ENCODE results near the gene CRHR2.
"Not testable (repeated sequence)": the region's sequence is repeated elsewhere in the genome, so short reads cannot be mapped to it uniquely, and the experiment has no call there.

CRHR2 gene

GRCh38 chr7:30652132-30652531, 30.1 kb downstream of the CRHR2 start:
- DNase-seq = no peak

- DNase-seq = no peak
Measured at GRCh38 chr7:30650421-30650808, 31.8 kb downstream of the CRHR2 start.

DNA sequence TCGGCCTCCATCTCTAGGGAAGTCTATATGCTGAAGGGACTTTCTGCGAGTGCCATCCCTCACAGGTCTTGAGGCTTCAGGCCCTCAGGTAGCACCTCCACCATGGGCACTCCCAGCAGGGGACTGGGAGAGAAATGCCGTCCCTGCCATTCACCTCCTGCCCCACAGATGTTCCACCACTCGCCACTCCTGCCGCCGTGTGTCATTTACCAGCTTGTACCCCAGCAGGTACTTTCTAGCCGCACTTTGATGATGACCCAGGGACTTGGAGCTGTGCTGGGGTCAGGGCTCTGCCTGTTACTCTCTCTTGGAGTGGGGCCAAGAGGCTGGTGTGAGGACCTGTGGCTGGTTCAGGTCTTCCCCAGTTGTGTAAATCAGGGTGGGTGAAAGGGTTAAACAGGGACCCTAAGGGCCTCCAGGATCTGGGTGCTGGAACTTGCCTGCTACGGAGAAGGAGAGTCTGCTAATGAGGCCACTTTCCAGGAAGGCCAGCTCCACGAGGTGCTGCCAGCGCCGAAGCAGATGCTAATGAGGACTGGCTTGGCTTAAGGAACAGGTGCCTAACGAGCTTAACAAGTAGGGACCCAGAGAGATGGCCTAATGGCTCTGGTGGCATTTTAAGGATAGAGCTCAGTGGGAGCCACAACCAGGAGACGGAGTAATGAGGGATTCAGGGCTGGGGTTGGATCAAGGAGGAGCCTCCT, 32.4 kb downstream of the CRHR2 start:
- no peak for DNase-seq

DNA sequence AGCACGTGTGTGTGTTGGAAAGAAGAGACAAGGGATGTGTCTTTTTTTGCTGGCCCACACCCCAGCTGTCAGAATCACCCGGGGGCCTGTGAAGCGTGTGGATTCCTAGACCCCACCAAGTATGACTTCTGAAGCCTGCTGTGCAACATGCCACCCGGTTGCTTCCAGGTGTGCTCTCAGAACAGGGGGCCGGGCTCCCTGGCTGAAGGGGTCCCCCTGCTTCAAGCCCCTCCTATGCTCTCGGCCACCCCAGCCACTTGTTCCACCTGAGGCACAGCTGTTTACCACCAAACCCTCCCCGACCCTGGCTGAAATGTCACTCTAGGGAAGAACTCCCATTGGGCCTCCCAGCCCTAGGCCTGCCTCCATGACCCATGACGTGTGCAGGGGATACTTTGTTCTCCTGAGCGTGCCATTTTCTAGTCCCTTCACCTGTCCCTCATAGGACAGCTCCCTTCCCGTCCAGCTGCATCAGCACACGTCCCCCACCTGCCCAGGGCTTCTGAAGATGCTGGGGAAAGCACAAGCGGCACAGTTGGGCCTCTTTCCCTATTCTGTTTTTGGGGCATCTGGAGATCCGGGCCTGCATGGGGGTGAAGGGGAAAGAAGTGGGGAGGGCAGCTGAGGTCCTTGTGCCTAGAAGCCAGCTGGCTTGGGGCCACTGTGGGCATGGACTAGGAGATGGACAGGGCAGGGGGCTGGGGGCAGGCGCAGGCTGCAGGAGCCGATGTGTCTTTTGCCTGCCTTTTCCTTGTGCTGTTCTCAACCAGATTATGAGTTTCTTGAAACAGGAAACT, 33.3 kb downstream of the CRHR2 start:
- DNase-seq = no peak

GRCh38 chr7:30647589-30648364, 34.5 kb downstream of the CRHR2 start:
- DNase-seq = no peak

DNA sequence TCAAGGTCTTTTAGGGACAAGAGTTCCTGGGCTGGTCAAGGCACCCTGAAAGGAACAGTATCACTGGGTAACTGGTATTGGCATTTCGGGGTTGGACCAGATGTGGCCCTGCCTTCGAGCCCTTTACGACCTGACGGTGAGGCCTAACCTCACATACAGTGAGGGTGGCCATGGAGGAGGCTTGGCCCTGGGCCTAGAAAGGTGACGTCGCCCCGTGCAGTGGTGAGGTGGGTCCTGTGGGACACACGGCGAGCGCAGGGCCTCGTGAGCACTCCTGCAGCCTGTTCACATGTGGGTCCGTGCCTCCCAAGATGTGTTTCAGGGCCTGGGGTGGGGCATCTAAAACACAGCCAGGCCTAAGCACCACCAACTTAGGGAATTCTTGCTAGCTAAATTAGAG, 36.1 kb downstream of the CRHR2 start:
- DNase-seq = no peak

GRCh38 chr7:30645661-30646060, 36.6 kb downstream of the CRHR2 start:
- no peak for DNase-seq

GRCh38 chr7:30644286-30644955, 37.8 kb downstream of the CRHR2 start:
- no peak for DNase-seq

DNA sequence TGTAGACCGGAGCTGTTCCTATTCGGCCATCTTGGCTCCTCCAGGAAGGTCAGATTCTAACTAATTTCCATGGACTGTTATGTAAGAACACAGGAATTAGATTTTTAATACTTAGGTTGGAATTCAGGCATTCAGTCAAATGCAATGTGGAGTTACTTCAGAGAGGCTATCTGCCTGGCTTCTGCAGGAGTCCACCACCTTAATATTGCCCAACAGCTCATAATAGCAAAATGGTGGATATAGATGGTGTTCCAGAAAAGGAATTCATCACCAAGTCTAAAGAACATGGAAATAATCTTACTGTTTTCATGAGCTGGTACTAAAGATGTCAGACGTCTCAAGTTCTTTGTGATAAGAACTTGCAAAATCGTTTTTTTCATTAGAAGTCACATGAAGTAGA, 39.5 kb downstream of the CRHR2 start:
- DNase-seq = no peak

GRCh38 chr7:30642322-30642721, 39.9 kb downstream of the CRHR2 start:
- not testable (repeated sequence) for DNase-seq

DNA sequence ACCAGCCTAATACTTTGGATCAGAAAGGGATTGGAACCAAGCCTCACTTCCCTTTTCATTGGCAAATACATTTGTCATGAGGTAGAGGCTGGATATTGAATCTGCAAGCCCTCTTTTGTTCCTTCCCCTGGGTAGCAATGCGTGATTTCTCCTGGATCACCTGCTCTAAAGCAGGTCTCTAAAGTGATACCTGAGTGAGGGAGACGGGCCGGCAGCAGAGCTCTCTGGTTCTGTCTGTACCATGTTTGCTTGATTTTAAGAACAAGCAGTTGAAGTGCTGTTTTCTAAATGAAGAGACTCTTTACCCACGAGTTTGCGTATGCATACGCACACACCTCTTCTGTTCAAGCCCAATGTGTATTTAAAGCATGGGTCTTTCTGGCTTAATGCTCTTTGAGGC, 46.5 kb downstream of the CRHR2 start:
- peak; percentile 8 for DNase-seq

DNA sequence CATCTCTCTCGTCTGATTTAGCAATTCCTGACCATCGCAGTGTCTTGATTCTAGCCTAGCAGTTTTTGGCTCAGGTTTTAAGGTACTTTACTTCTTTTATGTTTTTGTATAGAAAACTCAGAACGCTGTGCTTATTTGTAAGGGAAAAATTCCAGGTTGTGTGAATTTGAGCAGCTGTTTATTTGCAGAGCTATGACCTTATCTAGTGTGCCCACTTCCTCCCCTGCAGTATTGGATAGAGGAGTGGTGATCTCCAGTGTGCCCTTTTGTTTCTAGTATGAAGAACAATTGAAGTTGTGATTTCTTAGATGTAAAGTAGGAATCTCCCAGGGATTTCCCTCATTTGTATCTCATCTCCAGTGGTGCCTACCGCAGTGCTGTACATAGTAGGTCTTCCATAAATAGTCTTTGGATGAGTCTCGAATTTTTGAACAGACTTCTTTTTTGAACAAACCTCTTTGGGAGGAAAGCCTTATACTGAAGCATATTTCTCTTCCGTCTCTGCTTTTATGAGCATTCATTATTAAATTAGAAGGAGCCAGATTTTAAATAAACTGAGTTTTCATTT, 47.5 kb downstream of the CRHR2 start:
- DNase-seq = no peak

DNA sequence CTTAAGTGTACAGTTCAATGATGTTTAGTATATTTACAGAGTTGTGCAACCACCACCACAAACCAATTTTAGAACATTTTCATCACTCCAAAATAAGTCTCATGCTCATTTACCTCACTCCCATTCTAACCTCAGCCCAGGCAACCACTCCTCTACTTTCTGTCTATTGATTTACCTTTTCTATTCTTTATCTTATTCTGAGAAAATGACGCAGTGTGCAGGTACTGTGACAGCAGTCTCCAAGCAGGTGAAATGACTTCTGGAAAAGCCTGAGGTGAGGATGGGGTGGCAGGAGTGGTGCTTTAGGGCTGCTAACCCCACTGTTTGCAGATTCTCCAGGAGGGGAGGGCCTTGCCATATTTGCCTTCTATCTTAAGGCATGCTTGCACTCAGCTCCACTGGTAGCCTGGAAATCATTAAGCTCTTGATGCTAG, 48.0 kb downstream of the CRHR2 start:
- peak; percentile 26 for DNase-seq

- DNase-seq = no peak
Measured at GRCh38 chr7:30633223-30633622, 49.0 kb downstream of the CRHR2 start.

- no peak for DNase-seq
Measured at GRCh38 chr7:30630986-30631385, 51.3 kb downstream of the CRHR2 start.

- DNase-seq = no peak
Measured at GRCh38 chr7:30627026-30627425, 55.2 kb downstream of the CRHR2 start.

GRCh38 chr7:30625283-30625682, 57.0 kb downstream of the CRHR2 start:
- DNase-seq = no peak

DNA sequence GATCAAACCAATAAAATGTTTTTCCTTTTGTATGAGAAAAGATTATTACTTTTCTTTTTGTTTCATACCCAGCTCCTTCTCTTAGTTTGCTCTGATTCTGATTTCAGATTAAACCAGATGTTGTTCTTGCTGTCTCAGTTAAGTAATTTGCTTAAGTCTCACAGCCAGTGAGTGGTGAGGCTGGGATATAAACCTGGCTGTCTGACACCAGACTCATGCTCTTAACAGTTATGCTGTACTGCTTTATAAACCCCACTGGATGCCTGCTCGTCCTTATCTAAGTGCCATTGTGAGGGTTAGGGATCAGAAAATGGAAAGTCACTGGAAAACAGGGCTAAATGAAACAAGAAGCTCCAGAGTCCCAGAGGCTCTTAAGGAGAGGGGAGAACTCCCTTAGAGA, 63.3 kb downstream of the CRHR2 start:
- no peak for DNase-seq

- DNase-seq = no peak
Measured at GRCh38 chr7:30618080-30618676, 64.1 kb downstream of the CRHR2 start.

DNA sequence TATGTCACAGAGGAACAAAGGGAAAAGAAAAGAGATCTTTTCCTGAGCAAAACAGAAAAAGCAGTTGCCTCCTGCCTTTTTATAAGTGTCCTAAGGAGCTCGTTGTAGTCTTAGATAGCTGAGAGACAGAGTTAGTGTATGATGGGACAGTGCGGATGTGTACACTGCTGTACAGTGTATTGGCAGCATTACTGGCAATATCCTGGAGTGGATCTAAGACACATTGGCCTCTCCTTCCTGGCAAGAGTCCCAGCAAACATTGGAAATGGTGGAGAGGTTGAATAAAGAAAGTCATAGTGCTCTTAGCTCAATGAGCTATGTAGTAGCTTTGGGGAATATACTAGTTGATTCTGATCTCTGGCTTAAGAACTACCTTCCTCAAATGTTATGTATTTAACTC, 64.9 kb downstream of the CRHR2 start:
- no peak for DNase-seq

DNA sequence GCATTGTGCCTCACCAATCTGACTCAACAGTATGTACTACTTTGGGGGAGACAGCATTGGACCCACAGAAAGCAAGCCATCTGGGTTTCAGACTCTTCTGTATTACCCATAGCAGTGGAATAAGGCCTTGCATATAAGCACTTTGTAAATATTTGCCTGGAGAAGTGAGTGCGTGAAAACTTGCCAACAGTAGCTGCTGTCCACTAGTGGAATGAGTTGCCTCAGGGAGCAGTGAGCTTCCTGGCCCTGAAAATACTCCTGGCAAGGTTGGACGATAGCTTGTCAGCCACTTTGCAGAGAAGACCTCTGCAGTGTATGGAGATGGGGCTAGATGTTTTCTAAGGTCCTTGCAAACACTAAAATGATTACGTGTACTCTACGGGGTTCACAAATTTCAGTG, 65.9 kb downstream of the CRHR2 start:
- DNase-seq = no peak
